SK-N-SH treated with all-trans-retinoic acid at 6 μM for 48 hours (cell line): ENCODE measurements around the gene SHOX.

Experiments used
- ATAC-seq: fragments of 200-7000 bp; cut with Tn5 transposase; 3 replicates; pipeline ENCODE4 v1.9.1; 2020; ENCODE audit warnings: mild to moderate bottlenecking, moderate library complexity
- ARNTL ChIP-seq: fragments of 450-650 bp; formaldehyde crosslinking; IDR thresholded peaks from 2 replicates; pipeline ENCODE4 v1.5.0; 2020; ENCODE audit warnings: low read depth, mild to moderate bottlenecking, moderate library complexity, borderline replicate concordance
- CREB5 ChIP-seq: fragments of 250-450 bp; sonication (Bioruptor Pico); IDR thresholded peaks from 2 replicates; pipeline ENCODE4 v1.5.1; 2020; ENCODE audit warnings: low read depth, mild to moderate bottlenecking, moderate library complexity
- CSDC2 ChIP-seq: fragments of 250-450 bp; sonication (Bioruptor Pico); IDR thresholded peaks from 2 replicates; pipeline ENCODE4 v1.5.0; 2020; ENCODE audit warnings: mild to moderate bottlenecking, moderate library complexity
- ESRRG ChIP-seq: fragments of 250-450 bp; sonication (Bioruptor Pico); IDR thresholded peaks from 2 replicates; pipeline ENCODE4 v1.6.1; 2021; ENCODE audit warnings: mild to moderate bottlenecking
- GLIS3 ChIP-seq: fragments of 250-450 bp; sonication (Bioruptor Pico); IDR thresholded peaks from 2 replicates; pipeline ENCODE4 v1.5.0; 2020; ENCODE audit warnings: mild to moderate bottlenecking, moderate library complexity
- ISL1 ChIP-seq: fragments of 250-450 bp; sonication (Bioruptor Pico); IDR thresholded peaks from 2 replicates; pipeline ENCODE4 v2.1.2; 2022; ENCODE audit warnings: mild to moderate bottlenecking, moderate library complexity
- PATZ1 ChIP-seq: fragments of 250-450 bp; sonication (Bioruptor Pico); IDR thresholded peaks from 2 replicates; pipeline ENCODE4 v1.8.0; 2020; ENCODE audit warnings: mild to moderate bottlenecking, moderate library complexity, borderline replicate concordance
- PPARA ChIP-seq: fragments of 250-450 bp; sonication (Bioruptor Pico); IDR thresholded peaks from 2 replicates; pipeline ENCODE4 v1.5.0; 2020; ENCODE audit warnings: mild to moderate bottlenecking, borderline replicate concordance
- RARB ChIP-seq: fragments of 250-450 bp; sonication (Bioruptor Pico); IDR thresholded peaks from 2 replicates; pipeline ENCODE4 v1.8.0; 2021; ENCODE audit warnings: mild to moderate bottlenecking, moderate library complexity
- SNAI2 ChIP-seq: fragments of 250-450 bp; sonication (Bioruptor Pico); IDR thresholded peaks from 2 replicates; pipeline ENCODE4 v1.5.0; 2020; ENCODE audit warnings: mild to moderate bottlenecking, moderate library complexity
- TCF4 ChIP-seq: fragments of 250-450 bp; sonication (Bioruptor Pico); IDR thresholded peaks from 2 replicates; pipeline ENCODE4 v1.8.0; 2021; ENCODE audit warnings: mild to moderate bottlenecking, moderate library complexity, borderline replicate concordance
- TOX ChIP-seq: fragments of 250-450 bp; sonication (Bioruptor Pico); IDR thresholded peaks from 2 replicates; pipeline ENCODE4 v1.8.0; 2021; ENCODE audit warnings: mild to moderate bottlenecking, moderate library complexity, borderline replicate concordance
- ZC3H10 ChIP-seq: fragments of 250-450 bp; sonication (Bioruptor Pico); IDR thresholded peaks from 2 replicates; pipeline ENCODE4 v1.5.1; 2021; ENCODE audit warnings: mild to moderate bottlenecking, moderate library complexity
- ZNF565 ChIP-seq: fragments of 450-650 bp; formaldehyde crosslinking; conservative IDR thresholded peaks from 2 replicates; pipeline ENCODE4 v1.5.0; 2020; ENCODE audit warnings: low read depth, mild to moderate bottlenecking, moderate library complexity
- ZNF8 ChIP-seq: fragments of 450-650 bp; formaldehyde crosslinking; IDR thresholded peaks from 2 replicates; pipeline ENCODE4 v1.5.0; 2020; ENCODE audit warnings: mild to moderate bottlenecking, moderate library complexity
- TF ChIP-seq, protein P1 (sequence below): fragments of 250-450 bp; sonication (Bioruptor Pico); IDR thresholded peaks from 2 replicates; pipeline ENCODE4 v1.5.1; 2021; ENCODE audit warnings: mild to moderate bottlenecking, moderate library complexity
- TF ChIP-seq, protein P2 (sequence below): fragments of 250-450 bp; sonication (Bioruptor Pico); IDR thresholded peaks from 2 replicates; pipeline ENCODE4 v1.5.0; 2020; ENCODE audit warnings: mild to moderate bottlenecking, moderate library complexity
- TF ChIP-seq, protein P3 (sequence below): fragments of 250-450 bp; sonication (Bioruptor Pico); IDR thresholded peaks from 2 replicates; pipeline ENCODE4 v1.8.0; 2021; ENCODE audit warnings: low read depth, mild to moderate bottlenecking, moderate library complexity, borderline replicate concordance

The SHOX gene

GRCh38 chrX:643911-644303 is 13.3 kb downstream of the SHOX start:
- TF ChIP-seq CSDC2 (CRISPR knock-in tag) = no peak
- TF ChIP-seq ARNTL (CRISPR knock-in tag) = no peak
- TF ChIP-seq ESRRG (CRISPR knock-in tag) = no peak
- no peak for TF ChIP-seq ZC3H10 (CRISPR knock-in tag)
- no peak for TF ChIP-seq ISL1 (CRISPR knock-in tag)
- no peak for TF ChIP-seq RARB (CRISPR knock-in tag)
- TF ChIP-seq, protein P1, sequence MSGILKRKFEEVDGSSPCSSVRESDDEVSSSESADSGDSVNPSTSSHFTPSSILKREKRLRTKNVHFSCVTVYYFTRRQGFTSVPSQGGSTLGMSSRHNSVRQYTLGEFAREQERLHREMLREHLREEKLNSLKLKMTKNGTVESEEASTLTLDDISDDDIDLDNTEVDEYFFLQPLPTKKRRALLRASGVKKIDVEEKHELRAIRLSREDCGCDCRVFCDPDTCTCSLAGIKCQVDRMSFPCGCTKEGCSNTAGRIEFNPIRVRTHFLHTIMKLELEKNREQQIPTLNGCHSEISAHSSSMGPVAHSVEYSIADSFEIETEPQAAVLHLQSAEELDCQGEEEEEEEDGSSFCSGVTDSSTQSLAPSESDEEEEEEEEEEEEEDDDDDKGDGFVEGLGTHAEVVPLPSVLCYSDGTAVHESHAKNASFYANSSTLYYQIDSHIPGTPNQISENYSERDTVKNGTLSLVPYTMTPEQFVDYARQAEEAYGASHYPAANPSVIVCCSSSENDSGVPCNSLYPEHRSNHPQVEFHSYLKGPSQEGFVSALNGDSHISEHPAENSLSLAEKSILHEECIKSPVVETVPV (CRISPR knock-in tag) = no peak
- TF ChIP-seq TCF4 (CRISPR knock-in tag) = no peak
- no peak for TF ChIP-seq PPARA (CRISPR knock-in tag)
- TF ChIP-seq ZNF8 = no peak
- no peak for TF ChIP-seq TOX (CRISPR knock-in tag)
- no peak for TF ChIP-seq CREB5 (CRISPR knock-in tag)
- no peak for TF ChIP-seq ZNF565 (CRISPR knock-in tag)
- no peak for TF ChIP-seq GLIS3 (CRISPR knock-in tag)
- TF ChIP-seq, protein P2, sequence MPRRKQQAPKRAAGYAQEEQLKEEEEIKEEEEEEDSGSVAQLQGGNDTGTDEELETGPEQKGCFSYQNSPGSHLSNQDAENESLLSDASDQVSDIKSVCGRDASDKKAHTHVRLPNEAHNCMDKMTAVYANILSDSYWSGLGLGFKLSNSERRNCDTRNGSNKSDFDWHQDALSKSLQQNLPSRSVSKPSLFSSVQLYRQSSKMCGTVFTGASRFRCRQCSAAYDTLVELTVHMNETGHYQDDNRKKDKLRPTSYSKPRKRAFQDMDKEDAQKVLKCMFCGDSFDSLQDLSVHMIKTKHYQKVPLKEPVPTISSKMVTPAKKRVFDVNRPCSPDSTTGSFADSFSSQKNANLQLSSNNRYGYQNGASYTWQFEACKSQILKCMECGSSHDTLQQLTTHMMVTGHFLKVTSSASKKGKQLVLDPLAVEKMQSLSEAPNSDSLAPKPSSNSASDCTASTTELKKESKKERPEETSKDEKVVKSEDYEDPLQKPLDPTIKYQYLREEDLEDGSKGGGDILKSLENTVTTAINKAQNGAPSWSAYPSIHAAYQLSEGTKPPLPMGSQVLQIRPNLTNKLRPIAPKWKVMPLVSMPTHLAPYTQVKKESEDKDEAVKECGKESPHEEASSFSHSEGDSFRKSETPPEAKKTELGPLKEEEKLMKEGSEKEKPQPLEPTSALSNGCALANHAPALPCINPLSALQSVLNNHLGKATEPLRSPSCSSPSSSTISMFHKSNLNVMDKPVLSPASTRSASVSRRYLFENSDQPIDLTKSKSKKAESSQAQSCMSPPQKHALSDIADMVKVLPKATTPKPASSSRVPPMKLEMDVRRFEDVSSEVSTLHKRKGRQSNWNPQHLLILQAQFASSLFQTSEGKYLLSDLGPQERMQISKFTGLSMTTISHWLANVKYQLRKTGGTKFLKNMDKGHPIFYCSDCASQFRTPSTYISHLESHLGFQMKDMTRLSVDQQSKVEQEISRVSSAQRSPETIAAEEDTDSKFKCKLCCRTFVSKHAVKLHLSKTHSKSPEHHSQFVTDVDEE = no peak
- TF ChIP-seq, protein P3, sequence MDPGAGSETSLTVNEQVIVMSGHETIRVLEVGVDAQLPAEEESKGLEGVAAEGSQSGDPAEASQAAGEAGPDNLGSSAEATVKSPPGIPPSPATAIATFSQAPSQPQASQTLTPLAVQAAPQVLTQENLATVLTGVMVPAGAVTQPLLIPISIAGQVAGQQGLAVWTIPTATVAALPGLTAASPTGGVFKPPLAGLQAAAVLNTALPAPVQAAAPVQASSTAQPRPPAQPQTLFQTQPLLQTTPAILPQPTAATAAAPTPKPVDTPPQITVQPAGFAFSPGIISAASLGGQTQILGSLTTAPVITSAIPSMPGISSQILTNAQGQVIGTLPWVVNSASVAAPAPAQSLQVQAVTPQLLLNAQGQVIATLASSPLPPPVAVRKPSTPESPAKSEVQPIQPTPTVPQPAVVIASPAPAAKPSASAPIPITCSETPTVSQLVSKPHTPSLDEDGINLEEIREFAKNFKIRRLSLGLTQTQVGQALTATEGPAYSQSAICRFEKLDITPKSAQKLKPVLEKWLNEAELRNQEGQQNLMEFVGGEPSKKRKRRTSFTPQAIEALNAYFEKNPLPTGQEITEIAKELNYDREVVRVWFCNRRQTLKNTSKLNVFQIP (CRISPR knock-in tag) = no peak
- TF ChIP-seq PATZ1 (CRISPR knock-in tag) = no peak
- ATAC-seq = no peak

DNA sequence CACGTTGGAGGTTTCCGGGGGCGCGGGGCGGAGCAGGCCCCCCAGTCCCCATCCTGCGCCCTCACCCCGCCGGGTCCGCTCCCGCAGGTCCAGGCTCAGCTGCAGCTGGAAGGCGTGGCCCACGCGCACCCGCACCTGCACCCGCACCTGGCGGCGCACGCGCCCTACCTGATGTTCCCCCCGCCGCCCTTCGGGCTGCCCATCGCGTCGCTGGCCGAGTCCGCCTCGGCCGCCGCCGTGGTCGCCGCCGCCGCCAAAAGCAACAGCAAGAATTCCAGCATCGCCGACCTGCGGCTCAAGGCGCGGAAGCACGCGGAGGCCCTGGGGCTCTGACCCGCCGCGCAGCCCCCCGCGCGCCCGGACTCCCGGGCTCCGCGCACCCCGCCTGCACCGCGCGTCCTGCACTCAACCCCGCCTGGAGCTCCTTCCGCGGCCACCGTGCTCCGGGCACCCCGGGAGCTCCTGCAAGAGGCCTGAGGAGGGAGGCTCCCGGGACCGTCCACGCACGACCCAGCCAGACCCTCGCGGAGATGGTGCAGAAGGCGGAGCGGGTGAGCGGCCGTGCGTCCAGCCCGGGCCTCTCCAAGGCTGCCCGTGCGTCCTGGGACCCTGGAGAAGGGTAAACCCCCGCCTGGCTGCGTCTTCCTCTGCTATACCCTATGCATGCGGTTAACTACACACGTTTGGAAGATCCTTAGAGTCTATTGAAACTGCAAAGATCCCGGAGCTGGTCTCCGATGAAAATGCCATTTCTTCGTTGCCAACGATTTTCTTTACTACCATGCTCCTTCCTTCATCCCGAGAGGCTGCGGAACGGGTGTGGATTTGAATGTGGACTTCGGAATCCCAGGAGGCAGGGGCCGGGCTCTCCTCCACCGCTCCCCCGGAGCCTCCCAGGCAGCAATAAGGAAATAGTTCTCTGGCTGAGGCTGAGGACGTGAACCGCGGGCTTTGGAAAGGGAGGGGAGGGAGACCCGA is 14.0 kb downstream of the SHOX start:
- TF ChIP-seq CSDC2 (CRISPR knock-in tag) (no peak), SNAI2 (CRISPR knock-in tag) (no peak), PATZ1 (CRISPR knock-in tag) (no peak), RARB (CRISPR knock-in tag) (no peak)
- ATAC-seq = no peak
